HT1080 (cell line): ENCODE results near the gene PTCRA. TPM values are rescaled to one million over a fixed set of nuclear protein-coding genes. Genes with fewer than 3 reads are reported as not detected.
A peak's percentile ranks its signal among the peaks of the same experiment; 100 is the strongest.
"Not testable (repeated sequence)": the region's sequence is repeated elsewhere in the genome, so short reads cannot be mapped to it uniquely, and the experiment has no call there.

ENCODE experiments used
- DNase-seq: peaks from one replicate; pipeline ENCODE4 v3.0.0-alpha.2; 2015; ENCODE audit warnings: low read depth
- total RNA-seq: library from RNA; depleted of rRNA; stranded (reverse); fragments of >200 nt; shearing (Covaris generic); gene quantifications from 2 replicates; pipeline ENCODE4 v1.2.3, GENCODE V29; 2014

Gene PTCRA
- total RNA-seq, 1 experiment from 2014 or later: not detected

DNA sequence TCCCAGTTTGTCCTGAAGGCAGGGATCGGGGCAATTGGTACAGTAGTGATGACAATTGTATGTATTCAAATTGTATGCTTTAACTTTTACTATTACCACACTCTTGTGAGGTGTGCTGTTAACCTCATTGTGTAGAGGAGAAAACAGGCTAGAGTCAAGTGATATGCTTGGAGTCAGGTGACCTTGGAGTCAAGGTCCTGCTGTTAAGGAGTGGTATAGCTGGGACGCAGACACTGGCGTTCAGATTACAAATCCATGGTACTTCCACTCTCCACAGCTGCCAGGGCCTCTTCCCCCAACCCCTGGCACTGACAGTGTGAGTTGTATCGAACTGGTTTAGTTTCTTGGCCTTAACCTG lies 23.9 kb downstream of the PTCRA start:
- no peak for DNase-seq

DNA sequence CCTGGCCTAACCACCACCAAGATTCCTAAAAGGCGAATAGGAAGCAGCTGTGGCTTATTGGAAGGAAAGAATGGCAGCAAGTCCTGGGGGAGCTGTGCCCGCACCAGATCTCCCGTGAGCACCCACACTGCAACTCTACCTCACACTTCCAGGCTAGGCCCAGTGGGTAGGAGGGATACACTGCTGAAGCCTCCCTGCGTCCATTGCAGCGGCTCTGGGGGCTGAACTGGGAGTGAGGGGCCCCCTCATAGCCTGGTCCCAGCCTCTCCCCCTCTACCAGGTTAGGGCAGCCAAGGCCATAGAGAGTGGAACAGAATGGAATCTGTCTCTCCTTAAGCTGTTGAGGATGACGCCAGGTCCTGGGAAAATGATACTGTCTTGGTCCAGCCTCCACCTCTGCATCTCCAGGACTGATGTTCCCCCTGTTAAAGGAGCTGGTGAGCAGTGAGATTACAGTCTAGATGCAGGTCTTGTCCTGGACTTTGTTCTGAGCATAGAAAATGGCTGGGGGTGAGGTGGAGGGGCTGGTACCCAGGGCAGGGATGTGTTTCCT lies 24.7 kb downstream of the PTCRA start:
- DNase-seq: no peak

DNA sequence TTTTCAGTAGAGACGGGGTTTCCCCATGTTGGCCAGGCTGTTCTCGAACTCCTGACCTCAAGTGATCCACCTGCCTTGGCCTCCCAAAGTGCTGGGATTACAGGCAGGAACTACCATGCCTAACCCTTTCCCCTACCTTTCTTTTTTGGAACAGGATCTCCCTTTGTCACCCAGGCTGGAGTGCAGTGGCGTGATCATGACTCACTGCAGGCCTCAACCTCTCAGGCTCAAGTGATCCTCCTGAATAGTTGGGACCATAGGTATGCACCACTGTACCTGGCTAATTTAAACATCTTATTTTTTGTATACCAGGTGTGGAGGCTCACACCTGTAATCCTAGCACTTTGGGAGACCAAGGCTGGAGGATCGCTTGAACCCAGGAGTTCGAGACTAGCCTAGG lies 25.5 kb downstream of the PTCRA start:
- not testable (repeated sequence) for DNase-seq

DNA sequence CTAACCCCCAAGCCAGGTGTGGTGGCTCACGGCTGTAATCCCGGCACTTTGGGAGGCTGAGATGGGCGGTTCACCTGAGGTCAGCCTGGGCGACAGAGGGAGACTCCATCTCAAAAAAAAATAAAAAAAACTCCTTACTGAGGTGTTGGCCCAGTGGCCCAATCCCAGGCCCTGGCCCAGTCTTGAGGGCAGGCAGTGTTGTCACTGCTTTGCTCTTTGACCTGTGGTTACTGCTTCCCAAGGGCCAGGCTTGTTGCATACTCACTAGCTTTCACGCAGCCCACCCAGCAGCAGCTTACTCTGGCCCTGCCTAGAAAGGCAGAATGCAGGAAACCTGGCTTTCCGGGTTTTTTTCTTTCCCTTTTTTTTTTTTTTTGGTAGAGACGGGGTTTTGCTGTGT lies 26.6 kb downstream of the PTCRA start:
- DNase-seq: no peak

DNA sequence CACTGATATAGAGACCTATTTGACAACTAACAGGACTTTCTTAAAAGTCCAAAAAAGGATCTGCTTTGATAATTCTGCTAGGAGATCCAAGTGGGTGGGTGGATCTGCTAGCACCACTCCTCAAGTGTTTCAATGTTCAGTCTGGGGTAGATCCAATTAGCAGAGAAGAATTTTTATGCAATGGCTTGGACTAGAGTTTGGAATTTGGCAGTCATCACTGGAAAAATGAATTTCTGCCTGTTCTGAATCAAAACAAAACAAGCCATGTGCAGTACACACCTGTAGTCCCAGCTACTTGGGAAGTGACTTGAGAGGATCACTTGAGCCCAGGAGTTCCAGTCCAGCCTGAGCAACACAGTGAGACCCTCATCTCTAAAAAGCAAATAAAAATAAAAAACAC lies 32.1 kb downstream of the PTCRA start:
- no peak for DNase-seq

DNA sequence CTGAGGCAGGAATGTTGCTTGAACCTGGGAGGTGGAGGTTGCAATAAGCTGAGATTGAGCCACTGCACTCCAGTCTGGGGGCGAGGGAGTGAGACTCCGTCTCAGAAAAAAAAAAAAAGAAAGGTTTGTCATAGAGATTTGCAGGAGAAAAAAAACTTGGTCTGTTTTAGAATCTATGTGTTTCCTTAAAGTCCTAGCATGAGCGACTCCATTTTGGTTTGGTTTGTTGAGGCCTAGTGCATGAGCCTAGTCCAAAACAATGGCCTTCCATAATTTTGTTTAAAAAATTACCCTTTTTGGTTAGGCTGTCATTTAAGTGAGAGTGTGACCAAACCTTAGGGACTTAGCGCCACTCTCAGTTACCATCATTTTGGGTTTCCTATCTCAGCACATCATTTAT lies 36.5 kb downstream of the PTCRA start:
- DNase-seq: no peak

DNA sequence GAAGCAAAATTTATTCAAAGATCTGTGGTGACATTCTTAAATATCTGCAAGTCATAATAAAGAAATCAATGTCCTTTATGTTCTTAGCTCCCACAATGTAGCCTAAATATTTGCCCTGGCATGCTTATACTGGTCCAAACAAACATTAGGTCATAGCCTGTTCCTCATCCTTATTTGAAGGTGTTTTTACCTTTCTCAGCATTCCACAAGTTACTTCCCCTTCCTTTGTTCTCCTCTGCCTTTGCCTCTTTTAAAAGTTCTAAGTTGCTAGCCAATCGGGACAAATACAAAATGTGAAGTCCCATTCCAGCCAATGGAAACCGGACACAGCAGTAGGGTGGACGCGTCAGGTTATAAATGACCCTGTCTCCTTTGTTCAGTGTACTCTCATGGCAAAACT lies 38.6 kb downstream of the PTCRA start:
- not testable (repeated sequence) for DNase-seq

DNA sequence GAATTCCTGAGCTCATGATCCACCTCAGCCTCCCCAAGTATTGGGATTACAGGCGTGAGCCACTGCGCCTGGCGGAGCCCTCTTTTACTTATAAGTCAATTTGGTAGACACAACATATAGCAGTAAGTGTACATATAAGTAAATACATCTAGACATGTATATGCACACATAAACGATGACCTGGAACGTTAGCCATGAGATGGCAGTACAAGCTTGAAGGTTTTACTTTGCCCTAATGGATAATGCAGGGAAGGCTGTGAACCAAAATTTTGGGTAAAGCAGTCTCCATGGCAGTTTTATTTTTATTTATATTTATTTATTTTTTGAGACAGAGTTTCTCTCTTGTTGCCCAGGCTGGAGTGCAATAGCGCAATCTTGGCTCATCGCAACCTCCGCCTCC lies 42.3 kb downstream of the PTCRA start:
- no peak for DNase-seq

DNA sequence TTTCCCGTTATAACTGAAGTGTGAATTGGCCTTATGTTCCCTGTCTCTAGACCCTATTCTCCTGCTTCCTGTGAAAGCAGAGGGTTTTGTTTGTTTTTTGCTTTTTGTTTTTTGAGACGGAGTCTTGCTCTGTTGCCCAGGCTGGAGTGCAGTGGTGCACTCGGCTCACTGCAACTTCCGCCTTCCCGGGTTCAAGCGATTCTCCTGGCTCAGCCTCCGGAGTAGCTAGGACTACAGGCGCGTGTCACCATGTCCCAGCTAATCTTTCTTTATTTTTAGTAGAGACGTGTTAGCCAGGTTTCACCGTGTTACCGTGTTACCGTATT lies 44.0 kb downstream of the PTCRA start:
- DNase-seq: no peak

DNA sequence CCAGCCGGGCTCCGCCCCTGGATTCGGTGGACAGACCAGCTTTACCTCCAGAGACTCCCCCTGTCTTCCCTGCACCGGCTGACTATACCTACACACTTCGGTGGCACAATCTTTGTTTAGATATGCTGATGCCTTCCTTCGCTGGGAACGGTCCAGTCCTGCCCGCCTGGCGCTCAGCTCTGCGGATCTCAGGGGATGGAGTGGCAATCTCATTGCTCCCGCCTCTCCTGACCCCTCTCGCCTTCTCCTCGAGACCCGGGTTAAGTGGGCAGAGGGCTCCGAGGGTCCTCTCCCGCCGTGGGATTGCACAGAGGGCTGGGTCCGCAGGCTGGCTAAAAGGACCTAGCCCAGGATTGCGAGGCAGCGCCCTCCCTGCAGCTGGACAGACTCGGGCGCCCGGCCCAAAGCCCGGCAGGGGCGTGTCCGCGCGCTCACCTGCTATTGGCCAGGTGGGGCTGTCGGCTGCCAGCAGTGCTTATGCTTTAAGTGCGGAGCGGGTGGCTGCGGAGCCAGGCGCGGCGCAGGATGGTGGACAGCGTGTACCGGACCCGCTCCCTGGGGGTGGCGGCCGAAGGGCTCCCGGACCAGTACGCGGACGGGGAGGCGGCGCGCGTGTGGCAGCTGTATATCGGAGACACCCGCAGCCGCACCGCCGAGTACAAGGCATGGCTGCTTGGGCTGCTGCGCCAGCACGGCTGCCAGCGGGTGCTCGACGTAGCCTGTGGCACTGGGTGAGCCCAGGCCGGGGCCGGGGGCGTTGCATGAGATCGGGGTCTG lies 44.6 kb downstream of the PTCRA start, which contains the start of gene GNMT:
Gene GNMT, plus strand, starts transcription at position 512 of the 777 bp plus-strand sequence. Its CDS starts 14 bp downstream, at position 526.
- no peak for DNase-seq

DNA sequence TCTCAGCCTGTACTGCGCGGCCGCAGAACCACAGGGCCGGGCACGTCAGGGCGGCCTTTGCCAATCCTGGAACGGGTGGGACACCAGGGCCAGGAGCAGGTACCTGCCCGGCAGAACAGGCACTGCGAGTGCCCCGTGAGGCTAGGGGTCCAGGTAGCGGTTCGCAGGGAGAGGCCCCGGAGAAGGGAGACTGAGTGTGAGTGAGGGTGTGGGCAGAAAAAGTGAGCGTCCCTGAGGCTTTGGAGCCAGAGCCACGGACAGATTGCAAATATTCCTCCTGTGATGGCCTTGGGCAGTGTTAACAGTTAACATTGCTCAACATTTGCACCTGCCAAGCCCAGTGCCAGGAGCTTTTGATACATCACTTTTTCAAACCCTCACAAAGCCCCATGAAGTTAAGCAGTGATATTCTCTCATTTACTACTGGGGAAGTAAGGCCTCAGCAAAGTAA lies 45.2 kb downstream of the PTCRA start:
- DNase-seq: no peak

DNA sequence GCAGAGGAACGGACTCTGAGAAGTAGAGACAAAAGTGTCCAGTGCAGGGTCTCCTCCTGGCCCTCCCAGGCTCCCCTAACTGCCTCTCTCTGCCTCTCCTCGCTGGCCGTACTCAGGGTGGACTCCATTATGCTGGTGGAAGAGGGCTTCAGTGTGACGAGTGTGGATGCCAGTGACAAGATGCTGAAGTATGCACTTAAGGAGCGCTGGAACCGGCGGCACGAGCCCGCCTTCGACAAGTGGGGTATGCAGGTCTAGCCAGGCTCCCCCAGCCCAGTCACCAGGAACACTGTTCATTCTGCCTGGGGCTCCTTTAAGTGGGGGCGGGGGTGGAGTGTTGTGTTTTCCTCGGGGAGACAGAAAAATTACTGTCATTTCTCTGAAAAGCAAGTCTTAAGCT lies 46.2 kb downstream of the PTCRA start:
- no peak for DNase-seq

DNA sequence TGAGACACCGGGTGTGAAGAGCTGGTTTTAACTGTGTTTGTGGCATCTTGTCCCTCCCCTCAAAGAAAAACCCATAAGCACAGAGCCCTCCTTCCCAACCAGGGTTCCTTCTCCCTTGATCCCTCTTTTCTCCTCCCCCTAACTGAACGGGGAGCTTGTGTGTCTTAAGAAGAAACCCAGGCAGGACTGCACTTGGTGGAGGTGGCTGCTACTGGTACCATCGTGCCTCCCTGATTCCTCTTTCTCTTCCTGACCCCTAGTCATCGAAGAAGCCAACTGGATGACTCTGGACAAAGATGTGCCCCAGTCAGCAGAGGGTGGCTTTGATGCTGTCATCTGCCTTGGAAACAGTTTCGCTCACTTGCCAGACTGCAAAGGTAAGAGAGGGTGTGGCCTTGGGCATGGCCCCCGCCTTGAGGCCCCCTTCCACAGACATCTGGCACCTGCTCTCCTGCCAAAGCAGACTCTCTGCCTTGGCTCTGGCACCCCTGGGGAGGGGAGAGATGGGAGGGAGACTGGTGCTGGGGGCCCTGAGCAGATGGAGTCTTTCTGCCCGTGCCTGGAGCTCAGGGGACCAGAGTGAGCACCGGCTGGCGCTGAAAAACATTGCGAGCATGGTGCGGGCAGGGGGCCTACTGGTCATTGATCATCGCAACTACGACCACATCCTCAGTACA lies 46.8 kb downstream of the PTCRA start:
- no peak for DNase-seq

DNA sequence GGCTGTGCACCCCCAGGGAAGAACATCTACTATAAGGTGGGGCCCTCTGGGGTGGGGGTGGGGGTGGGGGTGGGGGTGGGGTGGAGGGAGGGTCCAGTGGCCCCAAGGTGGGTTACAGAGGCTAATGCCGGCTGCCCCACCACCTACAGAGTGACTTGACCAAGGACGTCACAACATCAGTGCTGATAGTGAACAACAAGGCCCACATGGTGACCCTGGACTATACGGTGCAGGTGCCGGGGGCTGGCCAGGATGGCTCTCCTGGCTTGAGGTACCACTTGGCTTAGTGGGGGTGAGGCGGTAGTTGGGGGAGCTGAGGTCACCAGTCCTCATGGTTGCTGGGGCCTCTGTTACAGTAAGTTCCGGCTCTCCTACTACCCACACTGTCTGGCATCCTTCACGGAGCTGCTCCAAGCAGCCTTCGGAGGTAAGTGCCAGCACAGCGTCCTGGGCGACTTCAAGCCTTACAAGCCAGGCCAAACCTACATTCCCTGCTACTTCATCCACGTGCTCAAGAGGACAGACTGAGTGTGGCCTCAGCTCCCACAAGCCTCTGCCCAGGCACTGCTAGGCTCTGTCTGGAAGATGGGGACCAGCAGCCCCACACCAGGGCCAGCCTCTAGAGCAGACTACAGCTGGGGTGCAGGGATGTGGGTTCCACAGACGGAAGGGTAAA lies 47.5 kb downstream of the PTCRA start:
- DNase-seq: no peak

DNA sequence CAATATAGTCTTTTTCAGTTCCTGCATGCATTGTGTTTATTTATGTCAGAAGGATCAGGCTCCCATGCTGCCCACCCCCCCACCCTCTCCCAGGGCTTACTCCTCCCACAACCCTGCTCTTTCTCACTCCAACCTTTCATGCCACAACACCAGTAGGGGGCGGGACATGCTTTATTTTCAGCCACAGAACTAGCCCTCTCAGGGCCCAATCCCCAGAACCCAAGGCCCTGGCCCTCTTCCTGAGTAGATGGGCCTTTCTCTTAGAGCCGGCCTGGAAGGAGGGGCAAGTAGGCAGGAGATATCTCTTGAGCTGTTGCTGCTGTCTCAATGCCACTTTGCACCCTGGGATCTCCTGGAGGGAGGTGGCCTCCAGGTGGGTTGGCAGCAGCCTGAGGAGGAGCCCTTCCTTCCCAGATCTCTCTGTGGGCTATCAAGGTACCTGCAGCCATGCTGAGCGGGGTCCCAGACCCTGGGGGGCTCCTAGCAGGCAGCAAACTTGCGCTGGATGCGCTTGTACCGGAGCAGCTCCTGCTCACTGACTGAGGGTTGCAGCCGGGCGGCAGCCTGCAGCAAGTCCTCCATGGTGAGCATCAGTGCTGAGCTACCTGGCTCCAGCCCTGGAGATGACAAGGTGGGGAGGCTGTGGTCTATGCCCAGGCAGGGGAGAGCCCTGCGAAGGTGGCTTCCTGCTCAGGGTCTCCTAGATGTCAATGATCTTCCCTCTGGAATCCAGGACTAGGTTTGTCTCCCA lies 48.2 kb downstream of the PTCRA start:
- peak; percentile 76 for DNase-seq

DNA sequence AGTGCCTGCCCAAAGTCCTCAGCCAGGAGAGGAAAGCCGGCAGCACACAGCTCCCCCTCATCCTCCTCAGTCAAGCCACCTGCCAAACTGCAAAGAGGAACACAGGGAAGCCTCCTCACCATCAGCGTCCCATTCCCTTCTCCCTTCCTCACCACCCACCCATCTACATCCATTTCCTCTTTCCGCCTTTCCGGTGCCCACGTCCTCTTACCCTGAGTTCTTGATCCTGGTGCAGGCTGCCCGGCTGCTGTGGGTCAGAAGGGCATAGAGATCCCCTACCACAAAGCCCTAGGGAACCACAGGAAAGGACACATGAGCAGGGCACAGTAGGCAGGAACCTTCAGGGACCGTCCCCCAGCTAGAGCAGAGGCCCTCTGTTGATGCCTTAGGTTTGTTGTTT lies 50.7 kb downstream of the PTCRA start:
- no peak for DNase-seq

DNA sequence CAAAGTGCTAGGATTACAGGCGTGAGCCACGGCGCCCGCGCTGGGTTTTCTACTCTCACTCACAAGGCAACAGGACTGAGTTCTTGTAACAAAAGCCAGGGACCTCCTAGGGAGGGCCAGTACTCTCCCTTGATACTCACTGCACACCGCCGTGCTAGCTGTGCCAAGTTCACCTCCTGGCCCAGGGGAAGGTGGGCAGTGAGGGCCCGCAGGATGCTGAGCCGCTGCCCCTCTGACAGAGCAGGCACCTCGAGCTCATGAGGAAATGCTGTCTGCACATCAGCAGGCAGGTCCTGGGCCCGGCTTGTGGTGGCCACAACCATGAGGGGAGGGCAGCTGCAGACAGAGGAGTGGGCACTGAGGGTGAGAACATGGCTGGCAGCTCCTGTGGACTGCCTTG lies 51.4 kb downstream of the PTCRA start:
- no peak for DNase-seq

DNA sequence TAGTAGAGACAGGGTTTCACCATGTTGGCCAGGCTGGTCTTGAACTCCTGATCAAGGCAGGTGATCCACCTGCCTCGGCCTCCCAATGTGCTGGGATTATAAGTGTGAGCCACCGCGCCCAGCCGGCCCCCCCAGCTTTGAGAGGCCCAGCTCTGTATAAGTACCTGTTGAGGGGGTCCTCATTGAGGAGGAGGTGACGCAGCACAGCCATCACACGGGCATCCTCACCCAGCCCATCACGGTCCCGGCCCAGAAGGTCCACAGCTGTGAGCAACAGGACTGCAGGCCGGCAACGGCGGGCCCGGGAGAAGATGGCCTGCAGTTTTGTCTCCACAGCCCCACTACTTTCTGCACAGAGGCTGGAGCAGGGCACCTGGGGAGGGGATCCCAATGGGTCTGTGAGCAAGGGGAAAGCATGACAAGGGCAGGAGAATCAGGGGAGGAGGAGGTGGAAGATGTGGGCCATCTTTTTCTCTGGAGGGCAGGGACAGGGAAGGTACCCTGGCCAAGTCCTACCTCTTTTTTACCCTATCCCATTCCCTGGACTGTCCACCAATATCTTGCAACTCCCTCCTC lies 52.4 kb downstream of the PTCRA start:
- DNase-seq: no peak

DNA sequence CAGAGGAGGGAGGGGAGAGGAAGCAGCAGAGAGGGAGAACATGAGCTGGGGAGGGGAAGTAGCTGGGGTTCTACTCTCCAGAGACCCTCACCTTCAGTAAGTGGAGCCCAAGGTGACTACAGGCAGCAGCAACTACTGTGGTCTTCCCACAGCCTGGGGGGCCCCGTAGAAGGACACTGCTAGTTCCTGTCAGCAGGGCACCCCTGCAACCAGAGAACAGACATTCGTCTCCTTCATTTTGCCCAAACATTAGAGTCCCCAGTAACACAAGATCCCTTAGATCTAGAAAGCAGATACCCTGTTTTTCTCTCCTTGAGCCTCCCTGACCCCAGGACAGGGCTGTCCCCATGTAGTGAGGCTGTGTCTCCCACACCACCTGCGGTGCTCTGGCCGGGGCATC lies 52.9 kb downstream of the PTCRA start:
- DNase-seq: no peak

DNA sequence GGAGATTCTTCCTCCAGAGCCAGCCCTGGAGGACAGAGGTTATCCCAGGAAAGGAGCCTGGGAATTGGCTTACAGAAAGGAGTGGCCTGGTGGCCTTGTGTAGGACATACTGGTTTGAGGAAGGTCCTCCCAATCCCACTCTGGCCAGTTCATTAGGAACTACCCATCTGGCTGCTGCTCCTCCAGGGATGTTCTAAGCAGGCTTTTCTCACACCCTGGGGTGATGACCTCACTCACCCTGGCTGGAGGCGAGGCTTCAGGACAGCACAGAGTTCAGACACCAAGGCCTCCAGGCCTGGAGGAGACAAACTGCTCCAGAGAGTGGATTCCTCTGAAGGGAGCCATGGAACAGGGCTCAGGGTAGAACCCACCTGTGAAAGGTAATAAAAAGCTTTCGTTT lies 53.6 kb downstream of the PTCRA start:
- no peak for DNase-seq

DNA sequence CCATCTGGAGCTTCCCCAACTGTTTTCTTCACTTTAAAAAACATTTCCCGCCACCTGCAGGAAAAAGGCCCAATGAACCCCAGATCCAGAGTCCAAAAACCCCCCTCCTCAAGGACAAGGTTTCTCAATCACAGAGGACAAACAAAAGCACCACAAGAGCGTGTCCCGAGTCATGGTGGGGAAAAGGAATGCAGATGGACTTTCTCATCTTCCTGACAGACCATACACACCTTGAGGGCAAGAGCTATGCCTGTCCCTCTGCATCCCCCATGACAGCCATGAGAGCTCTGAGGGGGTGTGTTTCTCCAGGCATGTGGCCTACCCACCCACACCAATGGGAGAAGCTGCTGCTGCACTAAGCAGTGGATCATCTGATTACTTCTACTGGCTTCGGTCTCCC lies 54.1 kb downstream of the PTCRA start:
- DNase-seq: no peak
